SK-N-SH (cell line): ENCODE data around the gene PRRX2. TPM values are rescaled to one million over a fixed set of nuclear protein-coding genes. Genes with fewer than 3 reads are reported as not detected.
A peak's percentile ranks its signal among the peaks of the same experiment; 100 is the strongest.

Experiments
- CTCF ChIA-PET: fragments of 300-600, 350-600 bp; formaldehyde crosslinking; extraction: SDS; loops from one replicate; lab custom pipeline; 2021; lab: Yijun Ruan, JAX
- POLR2A ChIA-PET: fragments of 350-600 bp; sonication (Branson Sonifier 250); formaldehyde crosslinking; extraction: SDS; loops from one replicate; lab custom pipeline; 2020; ENCODE audit warnings: antibody characterized with exemption, inconsistent platforms; lab: Yijun Ruan, JAX
- DNase-seq: peaks from one replicate; pipeline ENCODE4 v3.0.0; 2012
- H2AFZ ChIP-seq: fragments of 200-600 bp; sonication (generic); 2 replicates; pipeline ENCODE4 v1.8.1; 2016; ENCODE audit warnings: antibody characterized with exemption, mild to moderate bottlenecking, low read depth
- H3F3A ChIP-seq: fragments of 200-600 bp; sonication (generic); replicated peaks from 2 replicates; pipeline ENCODE3; 2016; ENCODE audit warnings: antibody characterized with exemption, mild to moderate bottlenecking; ENCODE audit not compliant: insufficient read depth
- H3K27ac ChIP-seq, 2 experiments: fragments of 200-500 bp in 1 of 2; fragments of 200-600 bp in 1 of 2; sonication (Bioruptor generic) in 1 of 2; sonication (generic), shearing (Covaris generic) in 1 of 2; 2 replicates each; pipeline versions ENCODE4 v1.5.1 to v1.6.1; 2014 to 2016; ENCODE audit warnings: low read depth in 2 of 2, inconsistent platforms in 1 of 2, low read length in 1 of 2, mild to moderate bottlenecking in 1 of 2, mixed read lengths in 1 of 2
- H3K27me3 ChIP-seq: fragments of 200-600 bp; sonication (generic), shearing (Covaris generic); 2 replicates; pipeline ENCODE4 v1.6.1; 2016; ENCODE audit warnings: mixed run types; ENCODE audit not compliant: insufficient read depth
- H3K36me3 ChIP-seq, 2 experiments: fragments of 200-500 bp in 1 of 2; fragments of 200-600 bp in 1 of 2; sonication (Bioruptor generic) in 1 of 2; sonication (generic) in 1 of 2; replicated peaks in 1 of 2; 2 replicates each; pipeline versions ENCODE3 to v1.5.1; 2014 to 2016; ENCODE audit warnings: low read length in 1 of 2, mild to moderate bottlenecking in 1 of 2; ENCODE audit not compliant: insufficient read depth in 2 of 2, control insufficient read depth in 1 of 2
- H3K4me1 ChIP-seq, 2 experiments: fragments of 200-500 bp in 1 of 2; fragments of 200-600 bp in 1 of 2; sonication (Bioruptor generic) in 1 of 2; sonication (generic), shearing (Covaris generic) in 1 of 2; 2 replicates each; pipeline versions ENCODE4 v1.5.1 to v1.6.1; 2014 to 2016; ENCODE audit warnings: low read depth in 1 of 2, low read length in 1 of 2, mixed run types in 1 of 2; ENCODE audit not compliant: insufficient read depth in 2 of 2, control insufficient read depth in 1 of 2
- H3K4me2 ChIP-seq: fragments of 200-600 bp; sonication (generic), shearing (Covaris generic); 2 replicates; pipeline ENCODE4 v1.6.1; 2017; ENCODE audit warnings: mixed run types
- H3K4me3 ChIP-seq, 2 experiments: fragments of 200-500 bp in 1 of 2; fragments of 200-600 bp in 1 of 2; sonication (Bioruptor generic) in 1 of 2; sonication (generic), shearing (Covaris generic) in 1 of 2; 2 replicates each; pipeline versions ENCODE4 v1.5.1 to v1.8.1; 2014 to 2016; ENCODE audit warnings: low read depth in 2 of 2, inconsistent platforms in 1 of 2, low read length in 1 of 2, mild to moderate bottlenecking in 1 of 2, mixed read lengths in 1 of 2, moderate library complexity in 1 of 2
- H3K79me2 ChIP-seq: fragments of 200-600 bp; sonication (generic); 2 replicates; pipeline ENCODE4 v1.8.1; 2017; ENCODE audit warnings: mild to moderate bottlenecking; ENCODE audit not compliant: insufficient read depth
- H3K9ac ChIP-seq: fragments of 200-600 bp; sonication (generic); 2 replicates; pipeline ENCODE4 v1.6.1; 2017; ENCODE audit warnings: mixed run types
- H3K9me2 ChIP-seq: fragments of 200-600 bp; sonication (generic); 2 replicates; pipeline ENCODE4 v1.6.1; 2017; ENCODE audit warnings: mixed run types
- H3K9me3 ChIP-seq: fragments of 200-600 bp; sonication (generic); 2 replicates; pipeline ENCODE4 v1.6.1; 2017; ENCODE audit warnings: mixed run types, mild to moderate bottlenecking, moderate library complexity
- H4K20me1 ChIP-seq: fragments of 200-600 bp; sonication (generic); 2 replicates; pipeline ENCODE4 v1.6.1; 2017; ENCODE audit warnings: mild to moderate bottlenecking, mixed run types; ENCODE audit not compliant: insufficient read depth
- ELF1 ChIP-seq: IDR thresholded peaks from 2 replicates; pipeline ENCODE4 v1.4.0; 2012
- EP300 ChIP-seq, 2 experiments: IDR thresholded peaks; 2 replicates each; pipeline versions ENCODE4 v1.4.0 to v1.6.1; 2012; ENCODE audit warnings: borderline replicate concordance in 1 of 2, low read depth in 1 of 2, low read length in 1 of 2
- EZH2phosphoT487 ChIP-seq: fragments of 200-600 bp; sonication (generic); IDR thresholded peaks from 2 replicates; pipeline ENCODE4 v1.6.1; 2017; ENCODE audit warnings: low read depth, mixed run types, mild to moderate bottlenecking, antibody characterized with exemption, moderate library complexity, borderline replicate concordance
- FOSL2 ChIP-seq: IDR thresholded peaks from 2 replicates; pipeline ENCODE4 v1.4.0; 2012; ENCODE audit warnings: low read depth, mild to moderate bottlenecking, moderate library complexity, borderline replicate concordance
- GABPA ChIP-seq: IDR thresholded peaks from 2 replicates; pipeline ENCODE4 v1.4.0; 2012; ENCODE audit warnings: low read depth, mild to moderate bottlenecking
- GATA2 ChIP-seq: sonication (generic); formaldehyde crosslinking; IDR thresholded peaks from 2 replicates; pipeline ENCODE4 v1.5.0; 2020; ENCODE audit warnings: mild to moderate bottlenecking, missing genetic modification reagents
- MXI1 ChIP-seq: IDR thresholded peaks from 2 replicates; pipeline ENCODE4 v1.6.1; 2012; ENCODE audit warnings: mild to moderate bottlenecking, low read depth, low read length, improper control_type of control experiment
- NFIC ChIP-seq: IDR thresholded peaks from 2 replicates; pipeline ENCODE4 v1.4.0; 2012; ENCODE audit warnings: borderline replicate concordance
- NRF1 ChIP-seq: IDR thresholded peaks from 2 replicates; pipeline ENCODE4 v1.6.1; 2012; ENCODE audit warnings: low read depth, mild to moderate bottlenecking, low read length
- POLR2AphosphoS5 ChIP-seq: IDR thresholded peaks from 2 replicates; pipeline ENCODE4 v1.6.1; 2012; ENCODE audit warnings: low read depth, low read length
- RAD21 ChIP-seq: IDR thresholded peaks from 2 replicates; pipeline ENCODE4 v1.6.1; 2012; ENCODE audit warnings: mild to moderate bottlenecking, low read length
- RFX5 ChIP-seq: IDR thresholded peaks from 2 replicates; pipeline ENCODE4 v1.6.1; 2012; ENCODE audit warnings: mild to moderate bottlenecking, improper control_type of control experiment, low read length
- RXRA ChIP-seq: IDR thresholded peaks from 2 replicates; pipeline ENCODE4 v1.4.0; 2012; ENCODE audit warnings: low read depth, mild to moderate bottlenecking, borderline replicate concordance
- SIN3A ChIP-seq: IDR thresholded peaks from 2 replicates; pipeline ENCODE4 v1.6.1; 2012; ENCODE audit warnings: low read depth, mild to moderate bottlenecking, low read length, moderate library complexity, borderline replicate concordance
- TCF12 ChIP-seq: IDR thresholded peaks from 2 replicates; pipeline ENCODE4 v1.4.0; 2012
- TEAD4 ChIP-seq: IDR thresholded peaks from 2 replicates; pipeline ENCODE4 v1.4.0; 2012; ENCODE audit warnings: mild to moderate bottlenecking, borderline replicate concordance; ENCODE audit not compliant: insufficient read depth
- YY1 ChIP-seq: IDR thresholded peaks from 2 replicates; pipeline ENCODE4 v1.4.0; 2012; ENCODE audit warnings: low read depth, mild to moderate bottlenecking
- WGBS: methylation state at CpG from one replicate; pipeline ENCODE4 v1.1.6; 2017; ENCODE audit warnings: low lambda C conversion rate; 5-methylcytosine and 5-hydroxymethylcytosine counted together
- polyA plus RNA-seq, 3 experiments: library from polyadenylated mRNA; depleted of rRNA; stranded (reverse); fragments of >200 nt; gene quantifications; 2 replicates each; pipeline ENCODE4 v1.2.3, GENCODE V29; 2012
- TF ChIP-seq, protein P1 (sequence below): IDR thresholded peaks from 2 replicates; pipeline ENCODE4; 2012
- TF ChIP-seq, protein P2 (sequence below): fragments of 200-600 bp; sonication (generic); IDR thresholded peaks from 2 replicates; pipeline ENCODE4 v1.6.1; 2017; ENCODE audit warnings: antibody characterized with exemption, mild to moderate bottlenecking, moderate library complexity
- TF ChIP-seq, protein P3 (sequence below): IDR thresholded peaks from 2 replicates; pipeline ENCODE4 v1.4.0; 2012; ENCODE audit warnings: low read depth, borderline replicate concordance

The PRRX2 gene
- polyA plus RNA-seq, 1 of the 3 experiments (the other 2 are of a cell fraction): 0.84 TPM

DNA sequence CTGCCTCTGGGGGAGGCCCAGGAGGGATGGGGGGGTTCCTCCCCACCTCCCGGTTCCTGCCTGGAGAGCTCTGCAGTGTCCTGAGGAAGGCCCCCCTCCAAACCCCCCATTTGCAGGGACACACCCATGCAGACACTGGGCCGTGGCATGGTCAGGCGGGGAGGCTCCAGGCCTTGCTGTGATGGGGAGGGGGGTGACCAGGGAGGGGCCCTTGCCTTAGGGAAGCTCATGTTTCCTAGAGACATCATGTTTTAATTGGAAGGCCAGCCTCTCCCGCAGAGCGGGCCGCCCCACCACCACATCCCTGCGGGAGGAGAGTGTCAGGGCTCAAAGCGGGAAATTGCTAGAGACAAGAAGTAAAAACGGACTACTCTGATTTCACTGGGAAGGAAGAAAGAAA lies 12.0 kb downstream of the PRRX2 start:
- Histone ChIP-seq H3K4me2 (no peak overlapping the region), H3K27me3 (peaks cover 14% of the 10 kb centered on the region; the same call in 1 of the 2 replicates), H3K4me1 (peaks cover 0 to 42% of the 10 kb centered on the region in 2 experiments; a peak in 2 of 4 replicates), H2AFZ (no peak overlapping the region), H3K27ac (peak overlapping the region in 1 of 2 experiments; percentile 40; a peak in 2 of 4 replicates), H3F3A (no peaks in the 10 kb centered on the region), H3K9me3 (no peaks in the 10 kb centered on the region), H3K9me2 (no peaks in the 10 kb centered on the region), H3K36me3 (no peaks in the 10 kb centered on the region), H3K79me2 (no peaks in the 10 kb centered on the region), H3K4me3 (no peak overlapping the region), H3K9ac (no peak overlapping the region), H4K20me1 (no peaks in the 10 kb centered on the region)
- no peak for TF ChIP-seq MXI1
- no peak for TF ChIP-seq YY1
- no peak for TF ChIP-seq RFX5
- TF ChIP-seq, protein P1, sequence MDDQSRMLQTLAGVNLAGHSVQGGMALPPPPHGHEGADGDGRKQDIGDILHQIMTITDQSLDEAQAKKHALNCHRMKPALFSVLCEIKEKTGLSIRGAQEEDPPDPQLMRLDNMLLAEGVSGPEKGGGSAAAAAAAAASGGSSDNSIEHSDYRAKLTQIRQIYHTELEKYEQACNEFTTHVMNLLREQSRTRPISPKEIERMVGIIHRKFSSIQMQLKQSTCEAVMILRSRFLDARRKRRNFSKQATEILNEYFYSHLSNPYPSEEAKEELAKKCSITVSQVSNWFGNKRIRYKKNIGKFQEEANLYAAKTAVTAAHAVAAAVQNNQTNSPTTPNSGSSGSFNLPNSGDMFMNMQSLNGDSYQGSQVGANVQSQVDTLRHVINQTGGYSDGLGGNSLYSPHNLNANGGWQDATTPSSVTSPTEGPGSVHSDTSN: no peak
- no peak for TF ChIP-seq TCF12
- no peak for TF ChIP-seq ELF1
- TF ChIP-seq FOSL2: no peak
- TF ChIP-seq, protein P2, sequence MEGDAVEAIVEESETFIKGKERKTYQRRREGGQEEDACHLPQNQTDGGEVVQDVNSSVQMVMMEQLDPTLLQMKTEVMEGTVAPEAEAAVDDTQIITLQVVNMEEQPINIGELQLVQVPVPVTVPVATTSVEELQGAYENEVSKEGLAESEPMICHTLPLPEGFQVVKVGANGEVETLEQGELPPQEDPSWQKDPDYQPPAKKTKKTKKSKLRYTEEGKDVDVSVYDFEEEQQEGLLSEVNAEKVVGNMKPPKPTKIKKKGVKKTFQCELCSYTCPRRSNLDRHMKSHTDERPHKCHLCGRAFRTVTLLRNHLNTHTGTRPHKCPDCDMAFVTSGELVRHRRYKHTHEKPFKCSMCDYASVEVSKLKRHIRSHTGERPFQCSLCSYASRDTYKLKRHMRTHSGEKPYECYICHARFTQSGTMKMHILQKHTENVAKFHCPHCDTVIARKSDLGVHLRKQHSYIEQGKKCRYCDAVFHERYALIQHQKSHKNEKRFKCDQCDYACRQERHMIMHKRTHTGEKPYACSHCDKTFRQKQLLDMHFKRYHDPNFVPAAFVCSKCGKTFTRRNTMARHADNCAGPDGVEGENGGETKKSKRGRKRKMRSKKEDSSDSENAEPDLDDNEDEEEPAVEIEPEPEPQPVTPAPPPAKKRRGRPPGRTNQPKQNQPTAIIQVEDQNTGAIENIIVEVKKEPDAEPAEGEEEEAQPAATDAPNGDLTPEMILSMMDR: no peak
- TF ChIP-seq GABPA: no peak
- ChIA-PET CTCF (interaction anchor here (1.1 to 4.2 kb wide), 5 partner anchors 21 to 113 kb away, joined by 3 to 36 read pairs (median 4); partner anchors contain the start of gene ASB6), POLR2A (interaction anchor here (1.0 kb wide), 1 partner anchor 28 kb away, joined by 4 read pairs; no protein-coding TSS in a partner anchor)
- WGBS: 49% methylated on average over 9 of the region's 9 CpGs
- DNase-seq: peak; percentile 84

DNA sequence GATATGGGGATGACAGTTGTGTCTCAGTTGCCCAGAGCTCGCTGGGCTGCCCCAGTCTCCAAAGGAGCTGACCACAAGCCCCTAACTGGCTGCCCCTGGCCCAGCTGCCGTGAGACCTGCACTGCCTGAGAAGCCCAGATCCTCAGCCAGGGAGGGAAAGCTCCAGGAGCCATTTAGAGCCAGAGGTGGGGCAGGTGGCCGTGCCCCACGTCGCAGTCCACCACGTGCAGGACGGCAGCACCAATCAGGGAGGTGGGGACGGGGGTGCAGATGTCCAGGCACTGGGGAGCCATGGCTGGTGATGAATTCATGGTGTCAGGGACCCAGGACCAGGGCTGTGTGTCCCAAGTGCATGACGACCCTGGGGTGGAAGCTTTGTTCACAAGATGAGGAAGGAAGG lies 13.4 kb downstream of the PRRX2 start:
- Histone ChIP-seq H3K4me2 (no peak overlapping the region), H3K79me2 (no peaks in the 10 kb centered on the region), H3K27me3 (peaks cover 14% of the 10 kb centered on the region; the same call in 1 of the 2 replicates), H3K9ac (no peak overlapping the region), H3F3A (no peaks in the 10 kb centered on the region), H3K4me1 (peaks cover 0 to 38% of the 10 kb centered on the region in 2 experiments; a peak in 2 of 4 replicates), H3K4me3 (no peak overlapping the region), H3K9me3 (no peaks in the 10 kb centered on the region), H2AFZ (no peak overlapping the region), H3K27ac (no peak overlapping the region), H4K20me1 (no peaks in the 10 kb centered on the region), H3K9me2 (no peaks in the 10 kb centered on the region), H3K36me3 (no peaks in the 10 kb centered on the region)
- WGBS: 75% methylated on average over 4 of the region's 9 CpGs
- ChIA-PET POLR2A (interaction anchor here (2.4 kb wide), 1 partner anchor 18 kb away, joined by 6 read pairs; no protein-coding TSS in a partner anchor), CTCF (interaction anchor here (1.3 to 1.4 kb wide), 2 partner anchors 19 to 105 kb away, joined by 3 to 4 read pairs; no protein-coding TSS in a partner anchor)
- no peak for DNase-seq
- no peak for TF ChIP-seq POLR2AphosphoS5
- no peak for TF ChIP-seq GATA2 (CRISPR knock-in tag)
- TF ChIP-seq NFIC: no peak
- TF ChIP-seq RFX5: no peak
- TF ChIP-seq, protein P1: no peak
- TF ChIP-seq, protein P3, sequence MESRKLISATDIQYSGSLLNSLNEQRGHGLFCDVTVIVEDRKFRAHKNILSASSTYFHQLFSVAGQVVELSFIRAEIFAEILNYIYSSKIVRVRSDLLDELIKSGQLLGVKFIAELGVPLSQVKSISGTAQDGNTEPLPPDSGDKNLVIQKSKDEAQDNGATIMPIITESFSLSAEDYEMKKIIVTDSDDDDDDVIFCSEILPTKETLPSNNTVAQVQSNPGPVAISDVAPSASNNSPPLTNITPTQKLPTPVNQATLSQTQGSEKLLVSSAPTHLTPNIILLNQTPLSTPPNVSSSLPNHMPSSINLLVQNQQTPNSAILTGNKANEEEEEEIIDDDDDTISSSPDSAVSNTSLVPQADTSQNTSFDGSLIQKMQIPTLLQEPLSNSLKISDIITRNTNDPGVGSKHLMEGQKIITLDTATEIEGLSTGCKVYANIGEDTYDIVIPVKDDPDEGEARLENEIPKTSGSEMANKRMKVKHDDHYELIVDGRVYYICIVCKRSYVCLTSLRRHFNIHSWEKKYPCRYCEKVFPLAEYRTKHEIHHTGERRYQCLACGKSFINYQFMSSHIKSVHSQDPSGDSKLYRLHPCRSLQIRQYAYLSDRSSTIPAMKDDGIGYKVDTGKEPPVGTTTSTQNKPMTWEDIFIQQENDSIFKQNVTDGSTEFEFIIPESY: no peak
- TF ChIP-seq NRF1: no peak
- no peak for TF ChIP-seq RXRA
- TF ChIP-seq RAD21: no peak
- no peak for TF ChIP-seq TEAD4
- TF ChIP-seq TCF12: no peak
- TF ChIP-seq EP300 (IDR thresholded peaks at IDR 0.05; ENCODE audit: borderline replicate concordance in 1 of 2, low read depth in 1 of 2, low read length in 1 of 2): no peak
- TF ChIP-seq SIN3A: no peak
- TF ChIP-seq EZH2phosphoT487: no peak
